K562 (cell line): ENCODE results near the gene TOX2. TPM values are rescaled to one million over a fixed set of nuclear protein-coding genes. Genes with fewer than 3 reads are reported as not detected.

Experiments used
- polyA plus RNA-seq, 8 experiments: library from polyadenylated mRNA; depleted of rRNA in 4 of 8; stranded (reverse) in 5 of 8; unstranded in 3 of 8; fragments of >200 nt; fragmentation: Nextera tagmentation in 2 of 8; fragmentation: Illumina TruSeq in 1 of 8; extraction: Ambion mirVana in 2 of 8; extraction: Trizol in 1 of 8; gene quantifications; 2 replicates each; pipeline versions ENCODE4 v1.2.1 to v1.2.3, GENCODE V29; 2011 to 2014; ENCODE audit warnings: inconsistent platforms in 1 of 8, missing spikeins in 1 of 8
- total RNA-seq, 7 experiments: library from RNA; depleted of rRNA in 6 of 7; stranded (reverse); fragments of >200 nt in 6 of 7; fragmentation: Illumina TruSeq in 2 of 7; extraction: Trizol in 2 of 7; gene quantifications; 2 replicates each; pipeline versions ENCODE4 v1.2.1 to v1.2.3, GENCODE V29; 2011 to 2021; ENCODE audit warnings: low replicate concordance in 1 of 7
- TF ChIP-seq, protein P1 (sequence below): fragments of 200-600 bp; sonication (generic); IDR thresholded peaks from one replicate; pipeline ENCODE4 v1.6.1; 2012; ENCODE audit warnings: mild to moderate bottlenecking, low read depth, low read length, inconsistent platforms

TOX2 gene
- total and polyA plus RNA-seq, 9 of the 15 experiments (the other 6 are each of a cell fraction or from before 2014, with no cell fraction given): not detected

GRCh38 chr20:44070139-44070900 lies 155.7 kb downstream of the TOX2 start (continued):
- TF ChIP-seq, protein P1, sequence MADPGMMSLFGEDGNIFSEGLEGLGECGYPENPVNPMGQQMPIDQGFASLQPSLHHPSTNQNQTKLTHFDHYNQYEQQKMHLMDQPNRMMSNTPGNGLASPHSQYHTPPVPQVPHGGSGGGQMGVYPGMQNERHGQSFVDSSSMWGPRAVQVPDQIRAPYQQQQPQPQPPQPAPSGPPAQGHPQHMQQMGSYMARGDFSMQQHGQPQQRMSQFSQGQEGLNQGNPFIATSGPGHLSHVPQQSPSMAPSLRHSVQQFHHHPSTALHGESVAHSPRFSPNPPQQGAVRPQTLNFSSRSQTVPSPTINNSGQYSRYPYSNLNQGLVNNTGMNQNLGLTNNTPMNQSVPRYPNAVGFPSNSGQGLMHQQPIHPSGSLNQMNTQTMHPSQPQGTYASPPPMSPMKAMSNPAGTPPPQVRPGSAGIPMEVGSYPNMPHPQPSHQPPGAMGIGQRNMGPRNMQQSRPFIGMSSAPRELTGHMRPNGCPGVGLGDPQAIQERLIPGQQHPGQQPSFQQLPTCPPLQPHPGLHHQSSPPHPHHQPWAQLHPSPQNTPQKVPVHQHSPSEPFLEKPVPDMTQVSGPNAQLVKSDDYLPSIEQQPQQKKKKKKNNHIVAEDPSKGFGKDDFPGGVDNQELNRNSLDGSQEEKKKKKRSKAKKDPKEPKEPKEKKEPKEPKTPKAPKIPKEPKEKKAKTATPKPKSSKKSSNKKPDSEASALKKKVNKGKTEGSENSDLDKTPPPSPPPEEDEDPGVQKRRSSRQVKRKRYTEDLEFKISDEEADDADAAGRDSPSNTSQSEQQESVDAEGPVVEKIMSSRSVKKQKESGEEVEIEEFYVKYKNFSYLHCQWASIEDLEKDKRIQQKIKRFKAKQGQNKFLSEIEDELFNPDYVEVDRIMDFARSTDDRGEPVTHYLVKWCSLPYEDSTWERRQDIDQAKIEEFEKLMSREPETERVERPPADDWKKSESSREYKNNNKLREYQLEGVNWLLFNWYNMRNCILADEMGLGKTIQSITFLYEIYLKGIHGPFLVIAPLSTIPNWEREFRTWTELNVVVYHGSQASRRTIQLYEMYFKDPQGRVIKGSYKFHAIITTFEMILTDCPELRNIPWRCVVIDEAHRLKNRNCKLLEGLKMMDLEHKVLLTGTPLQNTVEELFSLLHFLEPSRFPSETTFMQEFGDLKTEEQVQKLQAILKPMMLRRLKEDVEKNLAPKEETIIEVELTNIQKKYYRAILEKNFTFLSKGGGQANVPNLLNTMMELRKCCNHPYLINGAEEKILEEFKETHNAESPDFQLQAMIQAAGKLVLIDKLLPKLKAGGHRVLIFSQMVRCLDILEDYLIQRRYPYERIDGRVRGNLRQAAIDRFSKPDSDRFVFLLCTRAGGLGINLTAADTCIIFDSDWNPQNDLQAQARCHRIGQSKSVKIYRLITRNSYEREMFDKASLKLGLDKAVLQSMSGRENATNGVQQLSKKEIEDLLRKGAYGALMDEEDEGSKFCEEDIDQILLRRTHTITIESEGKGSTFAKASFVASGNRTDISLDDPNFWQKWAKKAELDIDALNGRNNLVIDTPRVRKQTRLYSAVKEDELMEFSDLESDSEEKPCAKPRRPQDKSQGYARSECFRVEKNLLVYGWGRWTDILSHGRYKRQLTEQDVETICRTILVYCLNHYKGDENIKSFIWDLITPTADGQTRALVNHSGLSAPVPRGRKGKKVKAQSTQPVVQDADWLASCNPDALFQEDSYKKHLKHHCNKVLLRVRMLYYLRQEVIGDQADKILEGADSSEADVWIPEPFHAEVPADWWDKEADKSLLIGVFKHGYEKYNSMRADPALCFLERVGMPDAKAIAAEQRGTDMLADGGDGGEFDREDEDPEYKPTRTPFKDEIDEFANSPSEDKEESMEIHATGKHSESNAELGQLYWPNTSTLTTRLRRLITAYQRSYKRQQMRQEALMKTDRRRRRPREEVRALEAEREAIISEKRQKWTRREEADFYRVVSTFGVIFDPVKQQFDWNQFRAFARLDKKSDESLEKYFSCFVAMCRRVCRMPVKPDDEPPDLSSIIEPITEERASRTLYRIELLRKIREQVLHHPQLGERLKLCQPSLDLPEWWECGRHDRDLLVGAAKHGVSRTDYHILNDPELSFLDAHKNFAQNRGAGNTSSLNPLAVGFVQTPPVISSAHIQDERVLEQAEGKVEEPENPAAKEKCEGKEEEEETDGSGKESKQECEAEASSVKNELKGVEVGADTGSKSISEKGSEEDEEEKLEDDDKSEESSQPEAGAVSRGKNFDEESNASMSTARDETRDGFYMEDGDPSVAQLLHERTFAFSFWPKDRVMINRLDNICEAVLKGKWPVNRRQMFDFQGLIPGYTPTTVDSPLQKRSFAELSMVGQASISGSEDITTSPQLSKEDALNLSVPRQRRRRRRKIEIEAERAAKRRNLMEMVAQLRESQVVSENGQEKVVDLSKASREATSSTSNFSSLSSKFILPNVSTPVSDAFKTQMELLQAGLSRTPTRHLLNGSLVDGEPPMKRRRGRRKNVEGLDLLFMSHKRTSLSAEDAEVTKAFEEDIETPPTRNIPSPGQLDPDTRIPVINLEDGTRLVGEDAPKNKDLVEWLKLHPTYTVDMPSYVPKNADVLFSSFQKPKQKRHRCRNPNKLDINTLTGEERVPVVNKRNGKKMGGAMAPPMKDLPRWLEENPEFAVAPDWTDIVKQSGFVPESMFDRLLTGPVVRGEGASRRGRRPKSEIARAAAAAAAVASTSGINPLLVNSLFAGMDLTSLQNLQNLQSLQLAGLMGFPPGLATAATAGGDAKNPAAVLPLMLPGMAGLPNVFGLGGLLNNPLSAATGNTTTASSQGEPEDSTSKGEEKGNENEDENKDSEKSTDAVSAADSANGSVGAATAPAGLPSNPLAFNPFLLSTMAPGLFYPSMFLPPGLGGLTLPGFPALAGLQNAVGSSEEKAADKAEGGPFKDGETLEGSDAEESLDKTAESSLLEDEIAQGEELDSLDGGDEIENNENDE: no peak
